ENCODE data around the gene PIGU.

GRCh38 chr20:34549291-34549928, 127.5 kb downstream of the PIGU start:
- TF ChIP-seq CTCF (IDR thresholded peaks at IDR 0.05; ENCODE audit: low read depth, low read length, missing input control), result no peak
- no peak for TF ChIP-seq FOXA1 (IDR thresholded peaks at IDR 0.05)
